Activated naive CD8-positive, alpha-beta T cell treated with anti-CD3 and anti-CD28 coated beads, Interleukin-2, amount 10 ng/mL, durations not matched to agents 7 days and 5 days (primary cell): ENCODE measurements around the gene REC114. TPM values are rescaled to one million over a fixed set of nuclear protein-coding genes. Genes with fewer than 3 reads are reported as not detected.
"Not testable (repeated sequence)": the region's sequence is repeated elsewhere in the genome, so short reads cannot be mapped to it uniquely, and the experiment has no call there.

Experiments
- ATAC-seq: fragments of 150-1000 bp; cut with Tn5 transposase; one replicate; pipeline ENCODE4 v1.10.0; 2021; ENCODE audit warnings: low read depth, moderate library complexity
- POLR2A ChIA-PET: fragments of 350-600 bp; sonication (Branson Sonifier 250); formaldehyde crosslinking; loops from one replicate; lab custom pipeline; 2021; ENCODE audit warnings: antibody characterized with exemption; lab: Charles Lee
- DNase-seq: peaks from one replicate; pipeline ENCODE4 v3.0.0; 2021
- H3K27ac Mint-ChIP-seq: one replicate; pipeline ENCODE4 v1.8.0; 2022; ENCODE audit warnings: mild to moderate bottlenecking, mixed read lengths
- H3K27me3 Mint-ChIP-seq: one replicate; pipeline ENCODE4 v1.8.0; 2022; ENCODE audit warnings: mild to moderate bottlenecking, moderate library complexity, mixed read lengths
- H3K36me3 Mint-ChIP-seq: one replicate; pipeline ENCODE4 v1.8.0; 2021; ENCODE audit warnings: mild to moderate bottlenecking, mixed read lengths
- H3K4me1 Mint-ChIP-seq: one replicate; pipeline ENCODE4 v1.8.0; 2021; ENCODE audit warnings: mixed read lengths
- H3K4me3 Mint-ChIP-seq: one replicate; pipeline ENCODE4 v1.8.0; 2022; ENCODE audit warnings: mild to moderate bottlenecking, moderate library complexity, mixed read lengths
- H3K9me3 Mint-ChIP-seq: one replicate; pipeline ENCODE4 v1.8.0; 2021; ENCODE audit warnings: mixed read lengths
- total RNA-seq, 2 experiments: library from RNA; stranded (reverse); gene quantifications; one replicate each; pipeline ENCODE4 v1.2.3, GENCODE V29; 2021

The REC114 gene
- total RNA-seq, 2 experiments from 2014 or later, result not detected

GRCh38 chr15:73474785-73475184, 31.8 kb downstream of the REC114 start:
- H3K27me3 Mint-ChIP-seq, result peaks cover 45% of the 10 kb centered on the region
- H3K4me3 Mint-ChIP-seq, result no peak overlapping the region
- no peaks in the 10 kb centered on the region for H3K36me3 Mint-ChIP-seq
- H3K9me3 Mint-ChIP-seq, result no peaks in the 10 kb centered on the region
- POLR2A ChIA-PET, result no interaction called here
- no peak overlapping the region for H3K27ac Mint-ChIP-seq
- ATAC-seq (no peak), DNase-seq (no peak)
- no peaks in the 10 kb centered on the region for H3K4me1 Mint-ChIP-seq

GRCh38 chr15:73476704-73477216, 33.8 kb downstream of the REC114 start:
- ATAC-seq (no peak), DNase-seq (no peak)
- H3K27ac Mint-ChIP-seq, result no peak overlapping the region
- no peaks in the 10 kb centered on the region for H3K36me3 Mint-ChIP-seq
- no peak overlapping the region for H3K4me3 Mint-ChIP-seq
- peaks cover 34% of the 10 kb centered on the region for H3K27me3 Mint-ChIP-seq
- no peaks in the 10 kb centered on the region for H3K4me1 Mint-ChIP-seq
- POLR2A ChIA-PET, result no interaction called here
- H3K9me3 Mint-ChIP-seq, result no peaks in the 10 kb centered on the region

GRCh38 chr15:73480050-73480449, 37.1 kb downstream of the REC114 start:
- Mint-ChIP-seq H3K9me3 (peaks cover 2% of the 10 kb centered on the region), H3K4me3 (no peak overlapping the region), H3K36me3 (no peaks in the 10 kb centered on the region), H3K27ac (no peak overlapping the region), H3K27me3 (peaks cover 18% of the 10 kb centered on the region), H3K4me1 (no peaks in the 10 kb centered on the region)
- POLR2A ChIA-PET, result no interaction called here
- no peak for ATAC-seq
- no peak for DNase-seq

- Mint-ChIP-seq H3K4me1 (no peaks in the 10 kb centered on the region), H3K36me3 (no peaks in the 10 kb centered on the region), H3K27ac (no peak overlapping the region), H3K27me3 (peaks cover 15% of the 10 kb centered on the region), H3K4me3 (no peak overlapping the region), H3K9me3 (peaks cover 2% of the 10 kb centered on the region)
- ATAC-seq, result no peak
- POLR2A ChIA-PET, result no interaction called here
- DNase-seq, result no peak
These were observed 39.2 kb downstream of the REC114 start for GRCh38 chr15:73482166-73482565.

- no peak for DNase-seq
- POLR2A ChIA-PET, result no interaction called here
- H3K9me3 Mint-ChIP-seq, result peaks cover 2% of the 10 kb centered on the region
- no peak for ATAC-seq
- no peak overlapping the region for H3K27ac Mint-ChIP-seq
- H3K27me3 Mint-ChIP-seq, result peaks cover 14% of the 10 kb centered on the region
- H3K36me3 Mint-ChIP-seq, result no peaks in the 10 kb centered on the region
- no peak overlapping the region for H3K4me3 Mint-ChIP-seq
- no peaks in the 10 kb centered on the region for H3K4me1 Mint-ChIP-seq
These were observed 40.1 kb downstream of the REC114 start for GRCh38 chr15:73483053-73483452.

- POLR2A ChIA-PET, result no interaction called here
- H3K4me3 Mint-ChIP-seq, result no peak overlapping the region
- H3K36me3 Mint-ChIP-seq, result no peaks in the 10 kb centered on the region
- DNase-seq, result no peak
- no peak for ATAC-seq
- H3K4me1 Mint-ChIP-seq, result no peaks in the 10 kb centered on the region
- H3K27ac Mint-ChIP-seq, result no peak overlapping the region
- H3K9me3 Mint-ChIP-seq, result peaks cover 2% of the 10 kb centered on the region
- peaks cover 7% of the 10 kb centered on the region for H3K27me3 Mint-ChIP-seq
These were observed 42.4 kb downstream of the REC114 start for GRCh38 chr15:73485372-73485771.

- H3K27me3 Mint-ChIP-seq, H3K4me3 Mint-ChIP-seq, H3K4me1 Mint-ChIP-seq, H3K9me3 Mint-ChIP-seq, H3K27ac Mint-ChIP-seq, DNase-seq, ATAC-seq, POLR2A ChIA-PET, H3K36me3 Mint-ChIP-seq: not testable (repeated sequence)
These were observed 42.9 kb downstream of the REC114 start for GRCh38 chr15:73485885-73486284.

- Mint-ChIP-seq H3K27me3 (peaks cover 8% of the 10 kb centered on the region), H3K9me3 (no peaks in the 10 kb centered on the region), H3K4me1 (no peaks in the 10 kb centered on the region), H3K4me3 (no peak overlapping the region), H3K27ac (no peak overlapping the region), H3K36me3 (no peaks in the 10 kb centered on the region)
- DNase-seq, result no peak
- POLR2A ChIA-PET, result no interaction called here
- no peak for ATAC-seq
These were observed 45.7 kb downstream of the REC114 start for GRCh38 chr15:73488698-73489097.

- H3K4me3 Mint-ChIP-seq, result no peak overlapping the region
- DNase-seq, result no peak
- no peak for ATAC-seq
- H3K36me3 Mint-ChIP-seq, result no peaks in the 10 kb centered on the region
- no peaks in the 10 kb centered on the region for H3K4me1 Mint-ChIP-seq
- no peaks in the 10 kb centered on the region for H3K9me3 Mint-ChIP-seq
- POLR2A ChIA-PET, result no interaction called here
- H3K27me3 Mint-ChIP-seq, result peaks cover 24% of the 10 kb centered on the region
- H3K27ac Mint-ChIP-seq, result no peak overlapping the region
These were observed 51.0 kb downstream of the REC114 start for GRCh38 chr15:73493922-73494321.

- DNase-seq (no peak), ATAC-seq (no peak)
- Mint-ChIP-seq H3K4me3 (no peak overlapping the region), H3K9me3 (no peaks in the 10 kb centered on the region), H3K36me3 (no peaks in the 10 kb centered on the region), H3K27ac (no peak overlapping the region), H3K4me1 (no peaks in the 10 kb centered on the region), H3K27me3 (peaks cover 31% of the 10 kb centered on the region)
- POLR2A ChIA-PET, result no interaction called here
These were observed 52.2 kb downstream of the REC114 start for GRCh38 chr15:73495181-73495580.

GRCh38 chr15:73500696-73501095, 57.7 kb downstream of the REC114 start:
- DNase-seq (no peak), ATAC-seq (no peak)
- Mint-ChIP-seq H3K27me3 (peaks cover 25% of the 10 kb centered on the region), H3K27ac (no peak overlapping the region), H3K9me3 (no peaks in the 10 kb centered on the region), H3K36me3 (no peaks in the 10 kb centered on the region), H3K4me1 (no peaks in the 10 kb centered on the region), H3K4me3 (no peak overlapping the region)
- POLR2A ChIA-PET, result no interaction called here

GRCh38 chr15:73504885-73505284, 61.9 kb downstream of the REC114 start:
- no peak overlapping the region for H3K4me3 Mint-ChIP-seq
- no peaks in the 10 kb centered on the region for H3K36me3 Mint-ChIP-seq
- no peak overlapping the region for H3K27ac Mint-ChIP-seq
- peaks cover 6% of the 10 kb centered on the region for H3K27me3 Mint-ChIP-seq
- ATAC-seq, result no peak
- no peaks in the 10 kb centered on the region for H3K9me3 Mint-ChIP-seq
- H3K4me1 Mint-ChIP-seq, result no peaks in the 10 kb centered on the region
- POLR2A ChIA-PET, result no interaction called here
- DNase-seq, result no peak

- Mint-ChIP-seq H3K27ac (no peak overlapping the region), H3K4me3 (no peak overlapping the region), H3K9me3 (no peaks in the 10 kb centered on the region), H3K4me1 (peaks cover 2% of the 10 kb centered on the region), H3K36me3 (no peaks in the 10 kb centered on the region), H3K27me3 (peaks cover 4% of the 10 kb centered on the region)
- POLR2A ChIA-PET, result no interaction called here
- ATAC-seq, result no peak
- DNase-seq, result no peak
These were observed 72.6 kb downstream of the REC114 start for GRCh38 chr15:73515527-73515926.

GRCh38 chr15:73517566-73517965, 74.6 kb downstream of the REC114 start:
- Mint-ChIP-seq H3K36me3 (no peaks in the 10 kb centered on the region), H3K27ac (no peak overlapping the region), H3K4me1 (peaks cover 2% of the 10 kb centered on the region), H3K27me3 (peaks cover 7% of the 10 kb centered on the region), H3K9me3 (no peaks in the 10 kb centered on the region), H3K4me3 (no peak overlapping the region)
- POLR2A ChIA-PET, result no interaction called here
- ATAC-seq (no peak), DNase-seq (no peak)
